ENCODE data around the gene SOX10.
"Not testable (repeated sequence)": the region's sequence is repeated elsewhere in the genome, so short reads cannot be mapped to it uniquely, and the experiment has no call there.

The SOX10 gene

GRCh38 chr22:37959231-37959825 lies 25.0 kb downstream of the SOX10 start:
- DNase-seq, result no peak

- DNase-seq, result no peak
These were observed 27.1 kb downstream of the SOX10 start for GRCh38 chr22:37957232-37957631.

GRCh38 chr22:37955825-37956397 lies 28.4 kb downstream of the SOX10 start:
- DNase-seq, result not testable (repeated sequence)

GRCh38 chr22:37954686-37955085 lies 29.7 kb downstream of the SOX10 start:
- DNase-seq, result no peak

GRCh38 chr22:37953437-37954179 lies 30.7 kb downstream of the SOX10 start, which contains the start of the genes C22orf23 and POLR2F:
TSS of gene C22orf23 (minus strand) at chr22:37953601. CDS start at chr22:37953149, 452 bp downstream.
TSS of gene POLR2F (plus strand) at chr22:37953699. CDS start at chr22:37953788, 89 bp downstream.
- DNase-seq, result peak; percentile 95

GRCh38 chr22:37953062-37953436 lies 31.3 kb downstream of the SOX10 start:
- DNase-seq, result no peak

GRCh38 chr22:37952629-37953028 lies 31.7 kb downstream of the SOX10 start:
- DNase-seq, result not testable (repeated sequence)

GRCh38 chr22:37951305-37951704 lies 33.0 kb downstream of the SOX10 start:
- DNase-seq, result no peak

- DNase-seq, result not testable (repeated sequence)
These were observed 37.1 kb downstream of the SOX10 start for GRCh38 chr22:37947142-37947795.

GRCh38 chr22:37944423-37944822 lies 39.9 kb downstream of the SOX10 start:
- DNase-seq, result not testable (repeated sequence)

GRCh38 chr22:37943825-37944198 lies 40.5 kb downstream of the SOX10 start:
- DNase-seq, result no peak

GRCh38 chr22:37943136-37943824 lies 41.1 kb downstream of the SOX10 start:
- DNase-seq, result no peak

- DNase-seq, result no peak
These were observed 42.2 kb downstream of the SOX10 start for GRCh38 chr22:37942133-37942532.

- DNase-seq, result no peak
These were observed 43.5 kb downstream of the SOX10 start for GRCh38 chr22:37940698-37941376.

- DNase-seq, result peak; percentile 61 to 79
These were observed 50.5 kb downstream of the SOX10 start for GRCh38 chr22:37933711-37934376.

GRCh38 chr22:37932821-37933578 lies 51.4 kb downstream of the SOX10 start:
- no peak for DNase-seq

- no peak for DNase-seq
These were observed 52.0 kb downstream of the SOX10 start for GRCh38 chr22:37932401-37932800.

GRCh38 chr22:37931893-37932389 lies 52.4 kb downstream of the SOX10 start:
- no peak for DNase-seq

- DNase-seq, result no peak
These were observed 53.4 kb downstream of the SOX10 start for GRCh38 chr22:37930952-37931440.

- DNase-seq, result no peak
These were observed 53.9 kb downstream of the SOX10 start for GRCh38 chr22:37930270-37930951.

Measured in NCI-H1930 (cell line).